Measurements from ENCODE around the gene LGALS12.
A peak's percentile ranks its signal among the peaks of the same experiment; 100 is the strongest.
"Not testable (repeated sequence)": the region's sequence is repeated elsewhere in the genome, so short reads cannot be mapped to it uniquely, and the experiment has no call there.

Gene LGALS12

DNA sequence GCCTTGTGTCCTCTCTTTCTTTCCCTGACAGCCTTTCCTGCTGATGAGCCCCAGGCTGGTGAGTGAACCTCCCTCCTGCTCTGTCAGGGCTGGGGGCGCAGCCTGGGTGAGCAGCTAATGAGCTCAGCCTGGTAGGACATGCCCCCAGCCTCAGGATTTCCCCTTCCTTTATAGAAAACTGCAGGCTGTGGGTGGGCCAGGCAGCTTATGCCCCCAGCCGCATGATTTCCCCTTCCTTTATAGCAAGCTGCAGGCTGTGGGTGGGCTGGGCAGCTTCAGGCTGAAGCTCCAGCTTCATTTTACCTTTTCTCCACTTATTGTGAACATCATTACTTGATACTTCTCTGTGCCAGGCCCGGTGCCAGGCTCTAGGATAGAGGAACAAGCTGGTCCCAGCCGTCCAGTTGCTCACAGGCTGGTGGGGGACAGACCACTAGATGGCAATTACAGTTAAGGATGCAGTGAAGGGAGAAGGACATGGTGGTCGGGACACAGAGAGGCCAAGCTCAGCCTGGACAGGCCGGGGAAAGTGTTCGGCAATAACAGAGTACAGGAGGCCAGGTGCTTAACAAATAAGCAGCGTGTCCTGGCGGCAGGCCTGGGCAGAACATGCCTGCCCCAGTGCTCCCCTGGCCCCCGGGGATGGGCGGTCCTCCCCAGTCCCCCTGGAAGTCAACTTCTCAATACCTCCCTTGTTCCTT is 5.3 kb downstream of the LGALS12 start:
- DNase-seq (ENCODE audit: insufficient read length, low spot score) (no peak), FAIRE-seq (no peak)
- TF ChIP-seq POLR2A (IDR thresholded peaks at IDR 0.05; ENCODE audit: low read depth, low read length): no peak

GRCh38 chr11:63512816-63513215 is 6.9 kb downstream of the LGALS12 start:
- no peak for FAIRE-seq
- no peak for DNase-seq (ENCODE audit: insufficient read length, low spot score)
- TF ChIP-seq POLR2A (IDR thresholded peaks at IDR 0.05; ENCODE audit: low read depth, low read length): no peak

GRCh38 chr11:63516109-63516508 is 10.2 kb downstream of the LGALS12 start:
- no peak for FAIRE-seq
- DNase-seq (ENCODE audit: insufficient read length, low spot score): no peak
- no peak for TF ChIP-seq POLR2A (IDR thresholded peaks at IDR 0.05; ENCODE audit: low read depth, low read length)

- TF ChIP-seq POLR2A (IDR thresholded peaks at IDR 0.05; ENCODE audit: low read depth, low read length): no peak
- FAIRE-seq: no peak
- no peak for DNase-seq (ENCODE audit: insufficient read length, low spot score)
Measured at GRCh38 chr11:63517156-63517555, 11.3 kb downstream of the LGALS12 start.

DNA sequence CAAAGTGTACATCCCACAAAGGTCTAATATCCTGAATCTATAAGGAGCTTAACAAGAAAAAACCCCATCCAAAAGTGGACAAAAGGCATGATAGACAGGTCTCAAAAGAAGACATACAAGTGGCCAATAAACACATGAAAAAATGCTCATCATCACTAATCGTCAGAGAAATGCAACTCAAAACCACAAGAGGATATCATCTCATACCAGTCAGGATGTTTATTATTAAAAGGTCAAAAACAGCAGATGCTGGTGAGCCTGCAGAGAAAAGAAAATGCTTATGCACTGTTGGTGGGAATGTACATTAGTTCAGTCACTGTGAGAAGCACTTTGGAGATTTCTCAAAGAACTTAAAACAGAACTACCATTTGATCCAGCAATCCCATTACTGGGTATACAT is 12.7 kb downstream of the LGALS12 start:
- DNase-seq (ENCODE audit: insufficient read length, low spot score) (no peak), FAIRE-seq (no peak)
- TF ChIP-seq POLR2A (IDR thresholded peaks at IDR 0.05; ENCODE audit: low read depth, low read length): no peak

- FAIRE-seq (no peak), DNase-seq (ENCODE audit: insufficient read length, low spot score) (no peak)
- TF ChIP-seq POLR2A (IDR thresholded peaks at IDR 0.05; ENCODE audit: low read depth, low read length): no peak
Measured at GRCh38 chr11:63520606-63521170, 14.8 kb downstream of the LGALS12 start.

DNA sequence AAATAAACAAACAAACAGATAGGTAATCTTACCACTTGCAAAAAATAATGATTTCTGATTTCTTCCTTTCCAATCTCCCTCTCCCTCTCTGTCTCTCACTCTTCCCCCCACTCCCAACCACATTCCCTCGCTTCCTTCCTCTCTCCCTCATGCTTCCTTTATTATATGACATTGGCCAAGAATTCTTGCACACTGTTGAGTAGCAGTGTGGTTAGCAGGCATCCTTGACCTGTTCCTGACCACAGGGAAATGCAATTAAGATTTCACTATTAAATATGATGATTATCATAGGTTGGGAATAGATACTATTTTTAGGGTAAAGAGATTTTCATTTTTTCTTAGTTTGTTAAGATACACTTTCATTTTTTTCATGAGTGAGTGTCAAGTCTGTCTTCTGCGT is 16.0 kb downstream of the LGALS12 start:
- TF ChIP-seq POLR2A (IDR thresholded peaks at IDR 0.05; ENCODE audit: low read depth, low read length): no peak
- no peak for FAIRE-seq
- no peak for DNase-seq (ENCODE audit: insufficient read length, low spot score)

- DNase-seq (ENCODE audit: insufficient read length, low spot score) (no peak), FAIRE-seq (no peak)
- TF ChIP-seq POLR2A (IDR thresholded peaks at IDR 0.05; ENCODE audit: low read depth, low read length): no peak
Measured at GRCh38 chr11:63523151-63523550, 17.3 kb downstream of the LGALS12 start.

GRCh38 chr11:63527667-63528066 is 21.8 kb downstream of the LGALS12 start:
- FAIRE-seq: no peak
- DNase-seq (ENCODE audit: insufficient read length, low spot score): no peak
- TF ChIP-seq POLR2A (IDR thresholded peaks at IDR 0.05; ENCODE audit: low read depth, low read length): no peak

DNA sequence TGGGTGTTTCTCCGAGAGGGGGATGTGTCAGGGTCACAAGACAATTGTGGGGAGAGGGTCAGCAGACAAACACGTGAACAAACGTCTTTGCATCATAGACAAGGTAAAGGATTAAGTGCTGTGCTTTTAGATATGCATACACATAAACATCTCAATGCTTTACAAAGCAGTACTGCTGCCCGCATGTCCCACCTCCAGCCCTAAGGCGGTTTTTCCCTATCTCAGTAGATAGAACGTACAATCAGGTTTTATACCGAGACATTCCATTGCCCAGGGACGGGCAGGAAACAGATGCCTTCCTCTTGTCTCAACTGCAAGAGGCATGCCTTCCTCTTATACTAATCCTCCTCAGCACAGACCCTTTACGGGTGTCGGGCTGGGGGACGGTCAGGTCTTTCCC is 22.3 kb downstream of the LGALS12 start:
- not testable (repeated sequence) for DNase-seq (ENCODE audit: insufficient read length, low spot score); FAIRE-seq

GRCh38 chr11:63528729-63529278 is 22.9 kb downstream of the LGALS12 start:
- DNase-seq (ENCODE audit: insufficient read length, low spot score); FAIRE-seq: not testable (repeated sequence)

DNA sequence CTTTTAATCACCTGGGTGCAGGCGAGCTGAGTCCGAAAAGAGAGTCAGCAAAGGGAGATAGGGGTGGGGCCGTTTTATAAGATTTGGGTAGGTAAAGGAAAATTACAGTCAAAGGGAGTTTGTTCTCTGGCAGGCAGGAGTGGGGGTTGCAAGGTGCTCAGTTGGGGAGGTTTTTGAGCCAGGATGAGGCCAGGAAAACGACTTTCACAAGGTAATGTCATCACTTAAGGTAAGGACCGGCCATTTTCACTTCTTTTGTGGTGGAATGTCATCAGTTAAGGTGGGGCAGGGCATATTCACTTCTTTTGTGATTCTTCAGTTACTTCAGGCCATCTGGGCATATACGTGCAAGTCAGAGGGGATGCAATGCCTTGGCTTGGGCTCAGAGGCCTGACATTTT is 23.5 kb downstream of the LGALS12 start:
- DNase-seq (ENCODE audit: insufficient read length, low spot score); FAIRE-seq: not testable (repeated sequence)

DNA sequence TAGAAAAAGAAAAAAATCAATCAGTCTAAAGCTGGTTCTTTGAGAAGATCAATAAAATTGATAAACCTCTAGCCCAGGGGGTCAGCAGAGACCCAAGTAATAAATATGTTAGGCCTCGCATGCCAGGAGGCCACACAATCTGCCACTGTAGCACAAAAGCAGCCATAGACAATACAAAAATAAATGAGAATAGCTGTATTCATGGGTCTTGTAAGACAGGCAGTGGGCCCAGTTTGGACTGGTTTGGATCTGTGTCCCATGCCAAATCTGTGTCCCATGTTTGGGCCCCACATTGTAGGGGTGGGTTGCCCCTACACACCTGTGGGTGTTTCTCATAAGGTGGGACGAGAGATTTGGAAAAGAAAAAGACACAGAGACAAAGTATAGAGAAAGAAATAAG is 24.1 kb downstream of the LGALS12 start:
- FAIRE-seq (no peak), DNase-seq (ENCODE audit: insufficient read length, low spot score) (no peak)
- no peak for TF ChIP-seq POLR2A (IDR thresholded peaks at IDR 0.05; ENCODE audit: low read depth, low read length)

DNA sequence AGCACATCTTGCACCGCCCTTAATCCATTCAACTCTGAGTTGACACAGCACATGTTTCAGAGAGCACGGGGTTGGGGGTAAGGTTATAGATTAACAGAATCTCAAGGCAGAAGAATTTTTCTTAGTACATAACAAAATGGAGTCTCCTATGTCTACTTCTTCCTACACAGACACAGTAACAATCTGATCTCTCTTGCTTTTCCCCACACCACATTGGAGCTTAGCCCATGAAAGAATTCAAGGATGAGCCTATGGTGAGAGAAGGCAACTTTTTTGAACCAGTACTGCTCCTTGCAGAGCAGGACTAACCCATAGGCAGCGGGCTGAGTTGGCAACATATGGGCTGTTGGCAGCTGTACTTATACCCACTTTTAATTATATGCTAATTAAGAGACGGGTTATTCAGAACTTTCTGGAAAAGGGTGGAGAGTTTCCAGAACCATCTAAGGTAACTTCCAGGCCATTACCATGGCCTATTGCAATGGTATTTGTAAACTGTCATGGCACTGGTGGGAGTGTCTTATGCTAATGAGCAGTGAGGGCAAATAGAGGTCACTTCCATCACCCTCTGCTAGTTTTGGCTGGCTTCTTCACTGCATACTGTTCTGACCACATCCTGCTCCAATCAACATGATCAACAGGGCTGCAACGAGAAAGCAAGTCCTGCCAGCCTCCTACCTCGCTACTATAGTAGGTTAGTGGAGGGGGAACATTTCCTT is 25.3 kb downstream of the LGALS12 start:
- peak; percentile 27 for FAIRE-seq

GRCh38 chr11:63532117-63532516 is 26.2 kb downstream of the LGALS12 start:
- FAIRE-seq (no peak), DNase-seq (ENCODE audit: insufficient read length, low spot score) (no peak)
- TF ChIP-seq POLR2A (IDR thresholded peaks at IDR 0.05; ENCODE audit: low read depth, low read length): no peak

More for the DNA sequence above, 25.3 kb downstream of the LGALS12 start:
- DNase-seq (ENCODE audit: insufficient read length, low spot score): peak; percentile 28
